ENCODE measurements around the gene RSPH1. TPM values are rescaled to one million over a fixed set of nuclear protein-coding genes. Genes with fewer than 3 reads are reported as not detected.

RSPH1 gene
- total RNA-seq, 4 donors from 2014 or later, result 0.80 to 10.0 (median 8.0) TPM

GRCh38 chr21:42538479-42539275, 42.7 kb upstream of the RSPH1 start:
- in situ Hi-C loops (cut with MboI; ENCODE audit: low pct_ligation_motif_present in 1 of 4, low pct_unique_long_range_greater_than_20kb in 1 of 4, low sequenced_read_pairs in 3 of 4) (loop anchor here in 1 of 4 donors (10.0 kb wide), 1 partner anchor 74 kb away; no protein-coding TSS in a partner anchor), intact Hi-C loops (cut with DNase I; ENCODE audit: low total_unique reads) (no loop called here)
- no peak overlapping the region for H3K4me3 ChIP-seq
- no peak overlapping the region for H3K27ac ChIP-seq
- DNase-seq, result no peak
- H3K27me3 ChIP-seq, result no peaks in the 10 kb centered on the region
- TF ChIP-seq POLR2A (IDR thresholded peaks at IDR 0.05), result no peak
- TF ChIP-seq POLR2AphosphoS5 (IDR thresholded peaks at IDR 0.05), result no peak
- 60 to 62% methylated on average over 1 to 10 of the region's 10 CpGs for WGBS, 2 donors (ENCODE audit: low coverage in 1 of 2)
- no peaks in the 10 kb centered on the region for H3K9me3 ChIP-seq
- peaks cover 0 to 24% (median 17%) of the 10 kb centered on the region in 4 donors for H3K4me1 ChIP-seq
- H3K36me3 ChIP-seq, result peaks cover 0 to 27% (median 13%) of the 10 kb centered on the region in 4 donors

- WGBS, 2 donors (ENCODE audit: low coverage in 1 of 2), result 78% methylated on average over 4 of the region's 4 CpGs; no CpG with 5 or more reads in 1 of the 2 donors
- H3K36me3 ChIP-seq, result peaks cover 0 to 13% (median 6%) of the 10 kb centered on the region in 4 donors
- H3K27ac ChIP-seq, result no peak overlapping the region
- TF ChIP-seq EP300 (IDR thresholded peaks at IDR 0.05; ENCODE audit: low read depth) (no peak), CTCF (IDR thresholded peaks at IDR 0.05) (peak in 2 of 5 experiments; percentile 16 to 17)
- H3K4me3 ChIP-seq, result no peak overlapping the region
- no peak for DNase-seq
- intact Hi-C loops (cut with DNase I; ENCODE audit: low total_unique reads), result no loop called here
- no peaks in the 10 kb centered on the region for H3K27me3 ChIP-seq
- peaks cover 0 to 36% (median 26%) of the 10 kb centered on the region in 4 donors for H3K4me1 ChIP-seq
- no peaks in the 10 kb centered on the region for H3K9me3 ChIP-seq
- in situ Hi-C loops (cut with MboI; ENCODE audit: low pct_ligation_motif_present in 1 of 4, low pct_unique_long_range_greater_than_20kb in 1 of 4, low sequenced_read_pairs in 3 of 4), result loop anchor here in 1 of 4 donors (10.0 kb wide), 1 partner anchor 72 kb away; no protein-coding TSS in a partner anchor
Observed at GRCh38 chr21:42537106-42537742, 41.2 kb upstream of the RSPH1 start.

GRCh38 chr21:42536601-42537000, 40.6 kb upstream of the RSPH1 start:
- H3K27me3 ChIP-seq, result no peaks in the 10 kb centered on the region
- in situ Hi-C loops (cut with MboI; ENCODE audit: low pct_ligation_motif_present in 1 of 4, low pct_unique_long_range_greater_than_20kb in 1 of 4, low sequenced_read_pairs in 3 of 4) (loop anchor here in 1 of 4 donors (10.0 kb wide), 1 partner anchor 72 kb away; no protein-coding TSS in a partner anchor), intact Hi-C loops (cut with DNase I; ENCODE audit: low total_unique reads) (no loop called here)
- WGBS, 2 donors (ENCODE audit: low coverage in 1 of 2), result 89% methylated on average over 8 of the region's 8 CpGs; no CpG with 5 or more reads in 1 of the 2 donors
- H3K27ac ChIP-seq, result peak overlapping the region in 1 of 4 donors; percentile 36
- H3K36me3 ChIP-seq, result peaks cover 0 to 11% (median 4%) of the 10 kb centered on the region in 4 donors
- peaks cover 0 to 36% (median 26%) of the 10 kb centered on the region in 4 donors for H3K4me1 ChIP-seq
- H3K4me3 ChIP-seq, result no peak overlapping the region
- DNase-seq, result no peak
- TF ChIP-seq POLR2A (IDR thresholded peaks at IDR 0.05), result no peak
- TF ChIP-seq EP300 (IDR thresholded peaks at IDR 0.05; ENCODE audit: low read depth), result no peak
- TF ChIP-seq POLR2AphosphoS5 (IDR thresholded peaks at IDR 0.05), result no peak
- TF ChIP-seq CTCF (IDR thresholded peaks at IDR 0.05), result no peak
- H3K9me3 ChIP-seq, result no peaks in the 10 kb centered on the region

DNA sequence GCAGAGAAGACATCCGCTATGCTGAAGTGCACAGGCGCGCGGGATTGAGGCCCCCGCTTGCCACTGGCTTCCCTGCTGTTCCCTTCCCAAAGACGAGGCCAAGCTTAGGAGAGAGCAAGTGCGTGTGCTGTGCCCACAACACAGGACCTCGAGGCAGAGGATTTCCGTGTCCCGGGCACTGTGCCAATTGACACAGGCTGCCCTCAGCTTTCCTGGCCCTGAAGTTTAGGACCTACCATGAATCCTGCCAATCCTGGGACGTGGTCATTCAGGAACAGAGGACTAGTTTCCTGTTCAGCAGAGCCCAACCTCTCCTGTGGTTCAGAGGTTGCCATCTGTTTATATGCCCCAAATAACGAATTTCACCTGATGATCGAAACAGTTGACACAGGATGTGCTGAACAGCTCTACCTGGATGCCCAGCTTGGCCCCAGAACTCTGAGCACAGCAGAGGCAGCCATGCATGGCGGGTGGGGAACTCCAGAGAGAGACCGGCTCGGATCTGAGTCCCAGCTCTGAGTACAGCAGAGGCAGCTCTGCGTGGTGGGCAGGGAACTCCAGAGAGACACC, 39.7 kb upstream of the RSPH1 start:
- intact Hi-C loops (cut with DNase I; ENCODE audit: low total_unique reads), result no loop called here
- Histone ChIP-seq H3K4me3 (no peak overlapping the region), H3K27ac (peak overlapping the region; percentile 28 to 70 (median 42)), H3K9me3 (no peaks in the 10 kb centered on the region), H3K4me1 (peaks cover 0 to 36% (median 26%) of the 10 kb centered on the region in 4 donors), H3K27me3 (no peaks in the 10 kb centered on the region), H3K36me3 (peaks cover 0 to 11% (median 2%) of the 10 kb centered on the region in 4 donors)
- in situ Hi-C loops (cut with MboI; ENCODE audit: low pct_ligation_motif_present in 1 of 4, low pct_unique_long_range_greater_than_20kb in 1 of 4, low sequenced_read_pairs in 3 of 4), result loop anchor here in 1 of 4 donors (10.0 kb wide), 1 partner anchor 71 kb away; no protein-coding TSS in a partner anchor
- WGBS, 2 donors (ENCODE audit: low coverage in 1 of 2), result 60% methylated on average over 17 of the region's 17 CpGs; no CpG with 5 or more reads in 1 of the 2 donors
- peak; percentile 42 for DNase-seq
- TF ChIP-seq EP300 (IDR thresholded peaks at IDR 0.05; ENCODE audit: low read depth) (no peak), POLR2A (IDR thresholded peaks at IDR 0.05) (no peak), CTCF (IDR thresholded peaks at IDR 0.05) (no peak)

All from transverse colon (tissue), 4 donors.